Cardiac septum (tissue), 1 donor: ENCODE measurements around the gene PTPN14. TPM values are rescaled to one million over a fixed set of nuclear protein-coding genes. Genes with fewer than 3 reads are reported as not detected.

Source experiments
- DNase-seq: peaks from one replicate; pipeline ENCODE4 v3.0.0-alpha.2; 2020; ENCODE audit warnings: low spot score
- intact Hi-C: fragments of 100-400 bp; cut with DNase I; formaldehyde crosslinking; loops from one replicate; pipeline ENCODE4 v1.14.0; 2022
- total RNA-seq: library from RNA; stranded (reverse); fragmentation: NEBNext Ultra II Directional; extraction: Animal tissue kit (Norgen Biotek cat#: 25700); gene quantifications from one replicate; pipeline ENCODE4 v1.2.1, GENCODE V29; 2021
- donor health status: DM: no; HTN: no; CAD: no.

PTPN14 gene
- total RNA-seq, 1 donor from 2014 or later = 67.7 TPM

- intact Hi-C loops = no loop called here
- DNase-seq = no peak
Measured at GRCh38 chr1:214364786-214365295, 186.6 kb downstream of the PTPN14 start.

- intact Hi-C loops = no loop called here
- no peak for DNase-seq
Measured at GRCh38 chr1:214364386-214364785, 187.0 kb downstream of the PTPN14 start.

- no peak for DNase-seq
- intact Hi-C loops = no loop called here
Measured at GRCh38 chr1:214363386-214363785, 188.0 kb downstream of the PTPN14 start.

GRCh38 chr1:214362188-214362882 is 189.1 kb downstream of the PTPN14 start:
- intact Hi-C loops = no loop called here
- DNase-seq = no peak

GRCh38 chr1:214361636-214362035 is 189.8 kb downstream of the PTPN14 start:
- intact Hi-C loops = no loop called here
- DNase-seq = no peak

GRCh38 chr1:214360525-214361164 is 190.8 kb downstream of the PTPN14 start:
- intact Hi-C loops = no loop called here

GRCh38 chr1:214360116-214360515 is 191.3 kb downstream of the PTPN14 start:
- DNase-seq = no peak
- intact Hi-C loops = no loop called here

More at GRCh38 chr1:214360525-214361164, 190.8 kb downstream of the PTPN14 start:
- DNase-seq = no peak

GRCh38 chr1:214354440-214355148 is 196.8 kb downstream of the PTPN14 start:
- intact Hi-C loops = no loop called here
- DNase-seq = no peak

GRCh38 chr1:214352838-214353237 is 198.6 kb downstream of the PTPN14 start:
- intact Hi-C loops = no loop called here
- no peak for DNase-seq

GRCh38 chr1:214351551-214352277 is 199.7 kb downstream of the PTPN14 start:
- DNase-seq = no peak
- intact Hi-C loops = no loop called here

- intact Hi-C loops = no loop called here
- no peak for DNase-seq
Measured at GRCh38 chr1:214349781-214350180, 201.6 kb downstream of the PTPN14 start.

- intact Hi-C loops = no loop called here
- DNase-seq = no peak
Measured at GRCh38 chr1:214349008-214349407, 202.4 kb downstream of the PTPN14 start.

GRCh38 chr1:214344897-214345296 is 206.5 kb downstream of the PTPN14 start:
- no peak for DNase-seq
- intact Hi-C loops = no loop called here

GRCh38 chr1:214342525-214342924 is 208.9 kb downstream of the PTPN14 start:
- intact Hi-C loops = no loop called here
- no peak for DNase-seq

GRCh38 chr1:214341932-214342331 is 209.5 kb downstream of the PTPN14 start:
- intact Hi-C loops = no loop called here
- DNase-seq = no peak

- intact Hi-C loops = no loop called here
Measured at GRCh38 chr1:214341459-214341858, 209.9 kb downstream of the PTPN14 start.

GRCh38 chr1:214338212-214338611 is 213.2 kb downstream of the PTPN14 start:
- DNase-seq = no peak
- intact Hi-C loops = no loop called here

More at GRCh38 chr1:214341459-214341858, 209.9 kb downstream of the PTPN14 start:
- DNase-seq = no peak

- DNase-seq = no peak
- intact Hi-C loops = no loop called here
Measured at GRCh38 chr1:214337511-214337910, 213.9 kb downstream of the PTPN14 start.

- no peak for DNase-seq
- intact Hi-C loops = no loop called here
Measured at GRCh38 chr1:214337015-214337414, 214.4 kb downstream of the PTPN14 start.

- intact Hi-C loops = no loop called here
- no peak for DNase-seq
Measured at GRCh38 chr1:214335567-214335966, 215.8 kb downstream of the PTPN14 start.
